Endothelial cell of hepatic sinusoid (primary cell): ENCODE data around the gene CASP2.
"Not testable (repeated sequence)": the region's sequence is repeated elsewhere in the genome, so short reads cannot be mapped to it uniquely, and the experiment has no call there.

Source experiments
- in situ Hi-C: cut with HindIII; loops from 2 replicates; pipeline ENCODE4 v1.10.0; 2017; ENCODE audit warnings: low sequenced_read_pairs

The CASP2 gene

DNA sequence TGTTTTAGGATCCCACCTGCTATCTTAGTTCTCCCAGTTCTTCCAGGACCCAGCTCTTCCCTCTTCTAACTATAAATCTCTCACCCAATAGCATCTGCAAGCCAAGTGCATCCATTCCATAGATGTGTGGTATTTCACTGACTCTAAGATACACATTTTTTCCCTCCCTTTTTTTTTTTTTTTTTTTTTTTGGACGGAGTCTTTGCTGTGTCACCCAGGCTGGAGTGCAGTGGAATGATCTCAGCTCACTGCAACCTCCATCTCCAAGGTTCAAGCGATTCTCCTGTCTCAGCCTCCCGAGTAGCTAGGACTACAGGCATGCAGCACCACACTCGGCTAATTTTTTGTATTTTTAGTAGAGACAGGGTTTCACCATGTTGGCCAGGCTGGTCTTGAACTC is 1.7 kb downstream of the CASP2 start:
- in situ Hi-C loops: not testable (repeated sequence)

DNA sequence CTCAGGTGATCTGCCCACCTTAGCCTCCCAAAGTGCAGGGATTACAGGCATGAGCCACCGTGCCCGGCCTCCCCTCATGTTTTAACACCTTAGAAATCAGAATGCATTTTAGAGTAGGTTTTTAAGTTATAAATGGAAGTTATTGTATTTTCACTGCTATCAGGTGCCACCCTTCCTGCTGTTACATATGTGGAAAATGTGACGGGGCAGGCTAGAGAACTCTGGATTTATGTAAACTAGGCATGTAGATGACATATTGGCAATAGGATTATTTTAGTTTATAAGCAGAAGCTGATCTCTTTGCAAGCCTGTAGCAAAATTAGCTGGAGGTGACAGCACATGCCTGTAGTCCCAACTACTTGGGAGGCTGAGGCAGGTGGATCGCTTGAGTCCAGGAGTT is 2.1 kb downstream of the CASP2 start:
- in situ Hi-C loops: no loop called here

GRCh38 chr7:143292876-143293275 is 4.7 kb downstream of the CASP2 start:
- in situ Hi-C loops: no loop called here

DNA sequence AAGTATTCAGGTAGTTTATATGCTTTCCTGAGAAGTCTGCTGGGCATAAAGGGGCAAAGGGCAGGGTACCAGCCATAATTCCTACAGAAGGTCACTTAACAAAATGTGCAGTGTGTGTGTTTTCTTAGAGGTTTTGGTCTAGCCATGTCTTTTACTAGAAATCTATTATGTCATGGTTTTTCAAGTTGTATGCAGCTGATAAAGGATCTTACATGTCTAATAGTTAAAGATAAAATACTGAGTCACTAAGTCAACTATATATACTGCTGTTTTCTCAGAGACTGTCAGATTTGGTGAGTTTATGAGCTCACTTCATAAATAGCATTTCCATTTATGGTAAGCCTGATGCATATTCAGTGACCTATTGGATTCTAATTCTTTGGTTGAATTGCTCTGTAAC is 7.7 kb downstream of the CASP2 start:
- in situ Hi-C loops: no loop called here

DNA sequence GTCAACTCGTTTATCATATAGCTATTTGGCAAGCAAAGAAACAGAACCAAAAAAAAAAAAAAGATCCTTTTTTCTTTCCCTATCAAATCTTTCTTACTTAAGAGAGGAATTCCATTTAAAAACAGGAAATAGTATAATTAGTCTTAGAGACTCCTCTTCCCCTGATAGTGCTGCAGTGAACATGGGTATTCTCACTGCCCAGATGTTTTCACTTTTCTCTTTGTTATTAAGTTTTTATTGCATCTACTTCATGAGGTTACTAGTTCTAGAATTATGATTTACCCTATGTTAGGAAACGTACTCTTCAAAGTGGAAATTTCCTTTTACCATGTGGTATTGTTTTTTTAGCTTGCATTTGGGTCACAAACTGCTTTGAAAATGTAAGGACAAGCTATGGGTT is 8.5 kb downstream of the CASP2 start:
- in situ Hi-C loops: no loop called here

DNA sequence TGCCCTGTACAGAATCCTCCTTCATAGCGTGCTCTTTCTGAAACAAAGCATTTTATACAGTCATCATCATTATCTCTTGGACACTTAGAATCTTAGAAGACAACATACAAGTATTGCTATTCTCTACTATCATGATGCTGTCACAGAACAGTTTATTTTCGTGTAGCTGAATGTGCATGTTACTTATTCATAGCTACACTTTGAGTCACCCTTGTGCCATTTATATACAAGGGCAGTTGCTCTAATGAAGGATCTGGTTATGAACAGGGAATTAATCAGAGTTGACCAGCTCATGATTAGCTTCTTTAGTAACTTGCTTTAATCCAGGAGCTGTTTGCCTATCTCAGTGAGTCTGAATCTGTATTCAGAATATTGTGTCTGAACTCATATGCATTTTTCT is 11.2 kb downstream of the CASP2 start:
- in situ Hi-C loops: no loop called here

DNA sequence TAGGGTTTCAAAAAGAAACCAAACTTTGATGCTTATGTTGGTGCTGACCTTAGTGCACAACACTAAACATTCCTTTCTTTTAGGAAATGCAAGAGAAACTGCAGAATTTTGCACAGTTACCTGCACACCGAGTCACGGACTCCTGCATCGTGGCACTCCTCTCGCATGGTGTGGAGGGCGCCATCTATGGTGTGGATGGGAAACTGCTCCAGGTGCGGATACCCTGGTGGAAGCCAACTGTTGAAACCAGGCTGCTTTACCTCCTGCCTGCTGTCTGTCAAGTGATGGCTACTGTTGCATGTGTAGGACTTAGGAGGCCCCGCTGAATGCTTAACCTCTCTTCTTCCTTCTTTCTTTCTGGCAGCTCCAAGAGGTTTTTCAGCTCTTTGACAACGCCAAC is 11.7 kb downstream of the CASP2 start:
- in situ Hi-C loops: loop anchor here (10.0 kb wide), 2 partner anchors 55 to 285 kb away; no protein-coding TSS in a partner anchor

DNA sequence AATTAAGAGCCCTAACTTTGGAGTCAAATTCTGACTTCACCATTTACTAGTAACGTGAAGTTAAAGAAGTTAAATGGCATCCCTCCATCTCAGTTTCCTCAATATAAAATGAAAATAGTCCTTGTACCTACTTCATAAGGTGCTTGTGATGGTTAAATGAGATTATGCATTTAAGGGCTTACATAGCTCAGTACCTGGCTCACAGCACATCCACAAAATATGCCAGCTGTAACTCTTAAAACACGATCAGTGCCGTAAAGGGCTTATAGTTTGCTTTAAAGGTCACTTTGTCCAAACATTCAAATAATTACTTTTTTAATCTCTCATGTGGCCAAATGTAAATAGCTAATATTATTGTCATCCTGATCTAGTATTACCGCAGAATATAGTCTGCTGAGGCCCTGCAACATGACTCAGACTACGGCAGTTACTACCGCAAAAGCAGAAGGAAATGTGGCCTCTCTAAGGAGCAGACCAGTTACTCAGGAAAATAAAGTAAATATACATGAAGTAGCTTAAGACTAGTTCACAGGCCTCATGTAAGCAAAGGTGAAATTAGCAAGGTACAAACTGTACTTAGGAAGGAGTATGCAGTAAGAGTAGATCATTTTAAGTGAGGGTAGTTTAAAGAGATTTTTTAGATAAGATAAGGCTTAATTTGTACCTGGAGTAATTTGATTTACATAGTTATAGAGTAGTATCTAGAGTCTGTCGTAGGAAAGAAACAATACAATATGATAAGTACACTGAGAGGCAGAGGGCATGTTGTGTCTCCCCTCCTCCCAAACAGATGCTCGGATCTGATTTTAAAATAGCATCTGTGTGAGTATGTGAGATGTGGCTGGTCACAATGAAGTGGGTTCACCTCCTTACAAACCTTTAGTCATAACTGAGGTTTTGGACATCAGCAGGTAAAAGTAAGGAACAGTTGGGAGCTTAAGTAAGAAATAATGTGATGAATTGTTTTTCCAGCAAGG is 13.1 kb downstream of the CASP2 start:
- in situ Hi-C loops: loop anchor here (10.0 kb wide), 2 partner anchors 56 to 286 kb away; no protein-coding TSS in a partner anchor

DNA sequence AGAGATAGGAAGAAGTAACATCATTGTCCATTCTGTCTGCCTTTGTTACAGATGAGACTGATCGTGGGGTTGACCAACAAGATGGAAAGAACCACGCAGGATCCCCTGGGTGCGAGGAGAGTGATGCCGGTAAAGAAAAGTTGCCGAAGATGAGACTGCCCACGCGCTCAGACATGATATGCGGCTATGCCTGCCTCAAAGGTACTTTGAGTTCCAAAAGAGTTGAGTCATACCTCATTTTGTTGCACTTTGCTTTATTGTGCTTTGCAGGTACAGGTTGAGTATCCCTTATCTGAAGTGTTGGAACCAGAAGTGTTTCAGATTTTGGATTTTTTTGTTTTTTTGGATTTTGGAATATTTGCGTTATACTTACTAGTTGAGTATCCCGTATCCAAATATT is 15.6 kb downstream of the CASP2 start:
- in situ Hi-C loops: loop anchor here (10.0 kb wide), 2 partner anchors 59 to 289 kb away; no protein-coding TSS in a partner anchor

GRCh38 chr7:143304938-143305337 is 16.8 kb downstream of the CASP2 start:
- in situ Hi-C loops: loop anchor here (10.0 kb wide), 2 partner anchors 60 to 290 kb away; no protein-coding TSS in a partner anchor

DNA sequence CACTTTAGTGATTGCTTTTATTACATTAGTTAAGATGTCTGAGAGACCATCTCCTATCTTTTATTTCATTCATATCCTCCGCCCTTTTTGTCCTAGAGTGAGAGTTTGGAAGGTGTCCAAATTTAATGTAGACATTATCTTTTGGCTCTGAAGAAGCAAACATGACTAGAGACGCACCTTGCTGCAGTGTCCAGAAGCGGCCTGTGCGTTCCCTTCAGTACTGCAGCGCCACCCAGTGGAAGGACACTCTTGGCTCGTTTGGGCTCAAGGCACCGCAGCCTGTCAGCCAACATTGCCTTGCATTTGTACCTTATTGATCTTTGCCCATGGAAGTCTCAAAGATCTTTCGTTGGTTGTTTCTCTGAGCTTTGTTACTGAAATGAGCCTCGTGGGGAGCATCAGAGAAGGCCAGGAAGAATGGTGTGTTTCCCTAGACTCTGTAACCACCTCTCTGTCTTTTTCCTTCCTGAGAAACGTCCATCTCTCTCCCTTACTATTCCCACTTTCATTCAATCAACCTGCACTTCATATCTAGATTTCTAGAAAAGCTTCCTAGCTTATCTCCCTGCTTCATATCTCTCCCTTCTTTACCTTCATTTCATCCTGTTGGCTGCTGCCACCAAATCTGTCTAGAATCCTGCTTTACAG is 17.4 kb downstream of the CASP2 start:
- in situ Hi-C loops: loop anchor here (10.0 kb wide), 2 partner anchors 61 to 291 kb away; no protein-coding TSS in a partner anchor

GRCh38 chr7:143308632-143309031 is 20.5 kb downstream of the CASP2 start:
- in situ Hi-C loops: loop anchor here (10.0 kb wide), 2 partner anchors 64 to 294 kb away; no protein-coding TSS in a partner anchor

GRCh38 chr7:143314127-143314526 is 26.0 kb downstream of the CASP2 start:
- in situ Hi-C loops: no loop called here

DNA sequence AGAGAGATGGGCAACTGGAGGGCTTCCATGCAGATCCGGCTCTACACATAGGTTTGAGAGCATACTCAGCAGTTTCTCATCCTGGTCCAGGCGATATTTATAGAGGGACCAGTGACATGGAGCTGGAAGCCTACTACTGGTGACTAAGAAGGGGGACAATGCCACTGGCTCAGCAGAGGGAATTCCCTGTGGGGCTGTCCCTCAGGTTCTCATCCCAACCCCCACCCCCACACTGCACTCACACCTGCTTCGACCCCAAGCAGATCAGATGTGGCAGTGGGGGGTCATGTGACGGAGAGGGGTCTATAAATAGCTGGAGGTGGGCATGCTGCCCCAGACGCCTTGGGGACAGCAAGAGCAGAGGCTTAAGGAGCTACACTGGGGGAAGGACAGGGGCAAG is 27.6 kb downstream of the CASP2 start, which contains the start of gene CLCN1:
CLCN1 (plus strand) TSS at position 336 of the 400 bp plus-strand sequence. CDS start 102 bp downstream, outside the sequence.
- in situ Hi-C loops: no loop called here

- in situ Hi-C loops: no loop called here
These were observed 28.3 kb downstream of the CASP2 start for GRCh38 chr7:143316492-143316891.

DNA sequence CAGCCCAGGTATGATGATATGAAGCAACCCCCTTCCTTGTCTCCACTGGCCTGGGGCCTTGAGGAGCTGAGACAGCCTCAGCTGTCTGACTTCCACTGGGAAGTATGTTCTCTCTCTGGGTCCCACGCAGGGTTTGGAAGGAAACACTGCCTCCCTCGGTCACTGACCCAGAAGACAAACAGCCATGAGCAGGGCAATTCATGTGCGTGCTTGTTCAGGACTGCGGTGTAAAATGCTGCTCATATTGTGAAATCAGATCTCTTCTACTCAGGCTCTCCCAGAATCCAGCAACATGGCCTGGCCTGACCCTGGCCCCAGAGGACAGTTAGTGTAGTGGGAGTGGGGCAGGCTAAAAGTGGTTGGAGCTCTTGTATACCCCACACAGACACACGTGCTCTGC is 30.5 kb downstream of the CASP2 start:
- in situ Hi-C loops: no loop called here

- in situ Hi-C loops: loop anchor here (5.0 kb wide), 1 partner anchor 67 kb away; no protein-coding TSS in a partner anchor
These were observed 32.5 kb downstream of the CASP2 start for GRCh38 chr7:143320620-143321019.

GRCh38 chr7:143321242-143321641 is 33.1 kb downstream of the CASP2 start:
- in situ Hi-C loops: loop anchor here (5.0 kb wide), 1 partner anchor 66 kb away; no protein-coding TSS in a partner anchor

DNA sequence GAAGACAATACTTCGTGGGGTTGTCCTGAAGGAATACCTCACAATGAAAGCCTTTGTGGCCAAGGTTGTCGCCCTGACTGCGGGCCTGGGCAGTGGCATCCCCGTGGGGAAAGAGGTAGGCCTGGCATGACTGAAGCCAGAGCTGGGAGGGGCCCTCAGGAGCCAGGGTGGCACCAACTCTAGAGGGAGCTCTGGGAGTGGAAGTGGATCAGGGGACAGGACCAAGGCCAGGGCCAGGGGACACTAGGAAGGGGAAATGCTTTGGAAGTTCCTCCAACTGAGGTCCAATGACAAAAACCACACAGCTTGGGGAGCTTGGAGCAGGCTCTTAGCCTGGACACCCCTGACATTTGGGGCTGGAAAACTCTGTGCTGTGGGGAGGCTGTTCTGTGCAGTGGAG is 33.6 kb downstream of the CASP2 start:
- in situ Hi-C loops: loop anchor here (5.0 kb wide), 1 partner anchor 66 kb away; no protein-coding TSS in a partner anchor

GRCh38 chr7:143322760-143323633 is 34.8 kb downstream of the CASP2 start:
- in situ Hi-C loops: loop anchor here (5.0 kb wide), 1 partner anchor 64 kb away; no protein-coding TSS in a partner anchor
